ENCODE measurements around the gene PLEKHH3. TPM values are rescaled to one million over a fixed set of nuclear protein-coding genes. Genes with fewer than 3 reads are reported as not detected.
A peak's percentile ranks its signal among the peaks of the same experiment; 100 is the strongest.

The PLEKHH3 gene
- total RNA-seq, 1 experiment from 2014 or later: 21.4 TPM

DNA sequence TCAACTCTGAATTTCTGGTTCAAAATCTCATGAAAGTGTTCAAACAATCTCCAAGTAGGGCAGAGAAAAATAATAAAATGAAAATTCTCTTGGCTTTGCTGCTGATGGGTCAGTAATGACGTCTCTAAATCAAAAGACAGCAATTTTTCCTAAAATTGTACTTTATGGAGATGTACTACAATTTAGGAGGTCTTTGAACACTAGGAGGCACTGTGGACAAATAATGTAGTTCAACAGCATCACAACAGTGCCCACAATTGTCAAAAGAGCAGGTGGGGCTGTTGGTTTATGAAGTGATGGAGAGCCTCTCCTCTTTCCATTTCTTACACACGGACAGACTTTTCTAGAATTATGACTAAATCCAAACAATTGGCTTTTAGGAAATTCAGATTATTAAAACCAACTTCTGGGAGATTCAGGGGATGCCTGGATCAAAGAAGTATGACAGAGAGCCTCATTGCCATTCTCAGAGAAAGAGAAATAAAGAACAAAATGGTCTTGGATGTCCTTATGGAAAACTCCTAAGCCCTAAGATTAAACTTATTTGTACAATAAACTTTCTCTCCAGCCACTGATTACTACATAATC, 44.3 kb upstream of the PLEKHH3 start:
- no peaks in the 10 kb centered on the region for H3K9me3 Mint-ChIP-seq
- Histone ChIP-seq H3K79me1 (ENCODE audit: insufficient read depth, low read depth, low read length, poor library complexity, severe bottlenecking) (no peaks in the 10 kb centered on the region), H2AK5ac (ENCODE audit: insufficient read length, low read length) (no peak overlapping the region), H4K20me1 (ENCODE audit: control insufficient read depth, insufficient read depth, insufficient read length) (no peaks in the 10 kb centered on the region), H2BK5ac (ENCODE audit: insufficient read length, low read length) (no peak overlapping the region), H2AFZ (ENCODE audit: low read length) (no peak overlapping the region), H3K23ac (ENCODE audit: insufficient read length, low read depth, low read length) (no peak overlapping the region), H4K8ac (replicated peaks; ENCODE audit: insufficient read length, low read depth, low read length) (no peak overlapping the region), H3K9me3 (ENCODE audit: control insufficient read depth, low read depth, low read length) (no peaks in the 10 kb centered on the region), H3K79me2 (ENCODE audit: insufficient read depth, low read length) (no peaks in the 10 kb centered on the region), H3K4ac (ENCODE audit: low read depth, low read length) (no peak overlapping the region), H4K5ac (ENCODE audit: insufficient read length, low read depth, low read length) (no peak overlapping the region), H2BK120ac (ENCODE audit: low read depth, low read length, poor library complexity, severe bottlenecking) (no peak overlapping the region), H2BK12ac (ENCODE audit: insufficient read length, low read depth, low read length) (no peak overlapping the region), H3K14ac (ENCODE audit: insufficient read depth, low read length) (no peak overlapping the region), H3T11ph (ENCODE audit: low read length) (no peak overlapping the region), H3K9ac (ENCODE audit: extremely low read depth, insufficient read length, low read length) (no peak overlapping the region), H3K27ac (ENCODE audit: insufficient read length, low read depth, low read length) (no peak overlapping the region), H3K18ac (ENCODE audit: insufficient read length, low read depth, low read length) (no peak overlapping the region), H3K23me2 (ENCODE audit: insufficient read length, low read depth, low read length, poor library complexity, severe bottlenecking) (no peaks in the 10 kb centered on the region), H2BK20ac (ENCODE audit: low read depth, low read length, poor library complexity, severe bottlenecking) (no peak overlapping the region), H3K4me2 (ENCODE audit: insufficient read depth, insufficient read length, low read length) (no peak overlapping the region), H2BK15ac (ENCODE audit: low read depth, low read length) (no peak overlapping the region), H3K56ac (ENCODE audit: insufficient read length, low read depth, low read length) (no peak overlapping the region), H3K27me3 (ENCODE audit: insufficient read depth, low read length) (no peaks in the 10 kb centered on the region), H3K4me1 (ENCODE audit: insufficient read depth, low read length) (no peaks in the 10 kb centered on the region), H4K91ac (ENCODE audit: insufficient read length, low read depth, low read length) (no peak overlapping the region)
- H3K4me1 Mint-ChIP-seq: no peaks in the 10 kb centered on the region
- TF ChIP-seq, protein P1, sequence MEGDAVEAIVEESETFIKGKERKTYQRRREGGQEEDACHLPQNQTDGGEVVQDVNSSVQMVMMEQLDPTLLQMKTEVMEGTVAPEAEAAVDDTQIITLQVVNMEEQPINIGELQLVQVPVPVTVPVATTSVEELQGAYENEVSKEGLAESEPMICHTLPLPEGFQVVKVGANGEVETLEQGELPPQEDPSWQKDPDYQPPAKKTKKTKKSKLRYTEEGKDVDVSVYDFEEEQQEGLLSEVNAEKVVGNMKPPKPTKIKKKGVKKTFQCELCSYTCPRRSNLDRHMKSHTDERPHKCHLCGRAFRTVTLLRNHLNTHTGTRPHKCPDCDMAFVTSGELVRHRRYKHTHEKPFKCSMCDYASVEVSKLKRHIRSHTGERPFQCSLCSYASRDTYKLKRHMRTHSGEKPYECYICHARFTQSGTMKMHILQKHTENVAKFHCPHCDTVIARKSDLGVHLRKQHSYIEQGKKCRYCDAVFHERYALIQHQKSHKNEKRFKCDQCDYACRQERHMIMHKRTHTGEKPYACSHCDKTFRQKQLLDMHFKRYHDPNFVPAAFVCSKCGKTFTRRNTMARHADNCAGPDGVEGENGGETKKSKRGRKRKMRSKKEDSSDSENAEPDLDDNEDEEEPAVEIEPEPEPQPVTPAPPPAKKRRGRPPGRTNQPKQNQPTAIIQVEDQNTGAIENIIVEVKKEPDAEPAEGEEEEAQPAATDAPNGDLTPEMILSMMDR (conservative IDR thresholded peaks at IDR 0.05): peak; percentile 75
- no peak for DNase-seq
- H3K4me3 Mint-ChIP-seq: no peak overlapping the region
- no peak overlapping the region for H3K27ac Mint-ChIP-seq
- no peaks in the 10 kb centered on the region for H3K27me3 Mint-ChIP-seq (ENCODE audit: low read depth)
- peaks cover 17 to 66% (median 63%) of the 10 kb centered on the region in 3 experiments; a peak in 6 of 7 replicates for H3K36me3 Mint-ChIP-seq (ENCODE audit: insufficient read depth in 1 of 3, low read depth in 3 of 3)
- whole genome bisulfite sequencing (ENCODE audit: extremely low coverage, insufficient read length, low lambda C conversion rate): no CpG with 5 or more reads among the region's 2 CpGs
